GM21786 (cell line): ENCODE results near the gene CISD2.
"Not testable (repeated sequence)": the region's sequence is repeated elsewhere in the genome, so short reads cannot be mapped to it uniquely, and the experiment has no call there.

Source experiments
- ATAC-seq: cut with Tn5 transposase; IDR thresholded peaks from one replicate; pipeline ENCODE4 v1.9.1; 2021; ENCODE audit not compliant: unreplicated experiment

The CISD2 gene

GRCh38 chr4:102868781-102869568, at the start of gene CISD2:
Gene CISD2, plus strand, starts transcription at chr4:102868992. Its CDS starts 93 bp downstream, at chr4:102869085.
- peak; percentile 82 for ATAC-seq

GRCh38 chr4:102819100-102819499, 49.7 kb upstream of the CISD2 start:
- not testable (repeated sequence) for ATAC-seq

- ATAC-seq, result no peak
Measured at GRCh38 chr4:102819588-102820365, 49.0 kb upstream of the CISD2 start.

- no peak for ATAC-seq
Measured at GRCh38 chr4:102823464-102823863, 45.3 kb upstream of the CISD2 start.

GRCh38 chr4:102823897-102824296, 44.9 kb upstream of the CISD2 start:
- ATAC-seq, result no peak

GRCh38 chr4:102824398-102824797, 44.4 kb upstream of the CISD2 start:
- ATAC-seq, result no peak

GRCh38 chr4:102825261-102826091, 43.3 kb upstream of the CISD2 start:
- no peak for ATAC-seq

GRCh38 chr4:102826105-102826889, 42.5 kb upstream of the CISD2 start:
- ATAC-seq, result no peak

GRCh38 chr4:102826890-102827673, 41.7 kb upstream of the CISD2 start, which contains the start of gene UBE2D3:
Gene UBE2D3, minus strand, starts transcription at chr4:102827551. Its CDS starts 1,043 bp downstream, at chr4:102826508.
- peak; percentile 24 for ATAC-seq

GRCh38 chr4:102827674-102828496, 40.9 kb upstream of the CISD2 start:
- ATAC-seq, result peak; percentile 82

- ATAC-seq, result no peak
Measured at GRCh38 chr4:102828497-102828808, 40.3 kb upstream of the CISD2 start.

- no peak for ATAC-seq
Measured at GRCh38 chr4:102829803-102830202, 39.0 kb upstream of the CISD2 start.

GRCh38 chr4:102832105-102832504, 36.7 kb upstream of the CISD2 start:
- ATAC-seq, result no peak

GRCh38 chr4:102832667-102833066, 36.1 kb upstream of the CISD2 start:
- ATAC-seq, result no peak

GRCh38 chr4:102836596-102836995, 32.2 kb upstream of the CISD2 start:
- no peak for ATAC-seq

GRCh38 chr4:102842367-102842766, 26.4 kb upstream of the CISD2 start:
- no peak for ATAC-seq

- no peak for ATAC-seq
Measured at GRCh38 chr4:102843273-102843672, 25.5 kb upstream of the CISD2 start.

- no peak for ATAC-seq
Measured at GRCh38 chr4:102843938-102844337, 24.9 kb upstream of the CISD2 start.

GRCh38 chr4:102847687-102848086, 21.1 kb upstream of the CISD2 start:
- ATAC-seq, result no peak
